Measurements from ENCODE around the gene UNKL.

Gene UNKL

DNA sequence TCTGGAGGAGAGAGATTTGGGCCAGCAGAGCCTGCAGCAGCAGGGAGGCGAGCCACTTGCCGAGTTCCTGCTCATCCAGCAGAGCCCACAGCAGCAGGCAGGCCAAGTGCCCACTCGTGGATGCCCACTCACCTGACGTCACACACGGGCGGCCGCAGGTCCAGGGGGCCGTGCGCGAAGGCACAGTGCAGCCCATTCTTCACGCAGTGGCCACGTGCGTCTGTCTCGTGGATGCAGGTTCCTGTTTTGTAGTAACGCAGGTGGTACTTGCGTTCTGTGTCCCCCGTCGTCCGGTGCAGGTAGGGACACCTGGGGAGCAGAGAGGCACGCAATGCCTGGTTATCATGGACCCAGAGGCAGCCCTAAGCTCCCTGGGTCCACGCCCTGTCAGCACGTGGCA lies 11.5 kb downstream of the UNKL start:
- FAIRE-seq, result no peak

GRCh38 chr16:1401758-1402154 lies 12.7 kb downstream of the UNKL start:
- FAIRE-seq, result no peak
- DNase-seq (ENCODE audit: low spot score), result no peak

More for the DNA sequence above, 11.5 kb downstream of the UNKL start:
- DNase-seq (ENCODE audit: low spot score), result no peak

DNA sequence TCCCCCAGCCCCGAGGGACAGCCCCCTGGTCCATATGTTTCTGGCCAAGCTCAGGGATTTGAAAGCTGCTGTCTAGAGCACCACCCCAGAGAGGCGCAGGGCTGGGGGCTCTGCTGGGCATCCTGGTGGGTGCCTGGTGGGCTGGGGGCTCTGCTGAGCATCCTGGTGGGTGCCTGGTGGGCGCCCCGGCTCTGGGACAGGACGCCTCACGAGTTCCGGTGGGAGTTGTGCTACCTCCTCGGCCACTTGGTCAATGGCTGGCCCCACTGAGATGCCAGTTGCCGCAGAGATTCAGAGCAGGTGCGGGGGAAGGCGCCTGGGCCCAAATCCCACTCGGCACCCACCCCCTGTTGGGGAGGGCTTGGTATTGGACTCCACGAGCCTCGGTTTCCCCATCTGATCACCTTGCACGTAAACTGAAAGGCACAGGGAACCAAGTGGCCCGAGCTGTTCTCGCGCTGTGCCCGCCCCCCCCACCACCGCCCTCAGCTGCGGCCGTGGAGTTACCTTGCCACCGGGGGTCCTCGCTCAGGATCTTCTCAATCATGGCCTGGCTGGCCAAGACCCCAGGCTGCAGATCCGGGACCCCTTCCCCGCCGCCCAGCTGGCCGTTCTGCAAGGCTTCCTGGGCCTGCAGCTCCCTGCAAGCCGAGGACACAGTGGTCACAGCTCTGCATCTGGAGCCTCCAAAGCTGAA lies 13.3 kb downstream of the UNKL start:
- FAIRE-seq, result no peak
- DNase-seq (ENCODE audit: low spot score), result no peak

DNA sequence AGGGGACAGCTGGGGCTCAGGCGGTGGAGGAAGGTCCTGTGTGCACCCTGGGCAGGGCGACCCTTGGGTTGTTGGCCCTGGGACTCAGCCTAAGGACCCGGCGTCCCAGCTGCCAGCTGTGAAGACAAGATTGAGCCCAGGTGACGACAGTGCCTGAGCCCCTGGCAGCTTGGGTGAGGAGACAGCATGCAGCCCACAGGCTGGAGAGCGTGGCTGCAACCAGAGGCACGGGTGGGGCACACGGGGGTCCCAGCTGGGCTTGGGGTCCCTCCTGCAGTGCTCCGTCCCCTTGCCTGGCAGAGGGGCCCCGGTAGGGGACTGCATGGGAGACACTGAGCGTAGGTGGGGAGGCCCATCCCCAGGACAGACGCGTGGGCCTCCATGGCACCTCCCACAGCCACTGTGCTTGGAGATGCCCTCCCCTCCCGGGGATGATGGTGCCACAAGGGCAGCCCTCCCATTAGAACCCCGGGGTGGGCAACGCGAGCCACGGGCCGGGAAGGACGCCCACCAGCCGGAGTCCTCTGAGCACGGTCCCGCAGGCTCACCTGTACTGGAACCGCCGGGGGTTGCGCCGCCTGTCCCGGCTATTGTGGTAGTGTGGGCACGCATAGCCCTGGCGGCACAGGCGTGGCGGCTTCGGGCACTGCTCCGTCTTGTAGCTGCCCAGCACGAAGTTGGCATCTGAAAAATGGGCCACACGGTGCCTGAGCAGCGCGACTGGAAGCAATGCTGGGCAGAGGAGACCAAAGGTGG lies 15.5 kb downstream of the UNKL start:
- no peak for FAIRE-seq
- no peak for DNase-seq (ENCODE audit: low spot score)

DNA sequence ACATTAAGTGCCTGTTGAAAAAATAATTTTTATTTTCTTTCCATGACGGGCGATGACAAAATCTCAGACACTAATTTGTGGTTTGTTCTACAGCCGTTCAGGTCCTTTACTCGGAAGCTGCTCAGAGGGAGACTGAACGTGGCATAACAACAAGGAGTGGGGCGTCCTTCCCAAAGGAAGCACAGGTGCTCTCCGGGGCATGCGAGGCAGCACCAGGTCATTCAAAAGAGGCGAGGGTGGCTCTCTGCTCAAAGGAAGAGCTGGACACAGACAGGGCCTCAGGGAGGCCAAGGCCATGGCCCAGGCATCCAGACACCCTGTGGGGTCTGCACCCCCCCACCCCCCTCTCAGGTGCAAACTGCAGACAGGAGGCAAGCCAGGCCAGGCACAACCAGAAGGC lies 16.2 kb downstream of the UNKL start:
- DNase-seq (ENCODE audit: low spot score), result no peak
- FAIRE-seq, result no peak

DNA sequence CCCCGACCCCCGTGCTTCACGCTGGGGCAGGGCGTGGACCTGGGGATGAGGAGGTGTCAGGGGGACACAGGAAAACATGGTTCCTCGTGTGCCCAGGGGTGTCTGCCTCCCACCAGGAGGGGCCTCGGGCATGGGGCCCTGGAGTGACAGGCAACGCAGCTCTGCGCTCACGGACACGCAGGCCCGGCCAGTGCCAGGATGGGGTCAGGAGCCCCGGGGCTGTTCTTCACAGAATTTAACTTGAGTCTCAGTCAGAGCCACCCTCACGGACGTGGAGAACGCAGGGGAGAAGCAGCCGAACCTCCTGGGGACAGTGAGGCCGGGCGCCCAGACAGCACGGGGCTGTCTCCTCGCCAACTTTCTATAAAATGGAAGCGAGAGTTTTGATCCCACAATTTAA lies 16.7 kb downstream of the UNKL start:
- no peak for DNase-seq (ENCODE audit: low spot score)
- no peak for FAIRE-seq

DNA sequence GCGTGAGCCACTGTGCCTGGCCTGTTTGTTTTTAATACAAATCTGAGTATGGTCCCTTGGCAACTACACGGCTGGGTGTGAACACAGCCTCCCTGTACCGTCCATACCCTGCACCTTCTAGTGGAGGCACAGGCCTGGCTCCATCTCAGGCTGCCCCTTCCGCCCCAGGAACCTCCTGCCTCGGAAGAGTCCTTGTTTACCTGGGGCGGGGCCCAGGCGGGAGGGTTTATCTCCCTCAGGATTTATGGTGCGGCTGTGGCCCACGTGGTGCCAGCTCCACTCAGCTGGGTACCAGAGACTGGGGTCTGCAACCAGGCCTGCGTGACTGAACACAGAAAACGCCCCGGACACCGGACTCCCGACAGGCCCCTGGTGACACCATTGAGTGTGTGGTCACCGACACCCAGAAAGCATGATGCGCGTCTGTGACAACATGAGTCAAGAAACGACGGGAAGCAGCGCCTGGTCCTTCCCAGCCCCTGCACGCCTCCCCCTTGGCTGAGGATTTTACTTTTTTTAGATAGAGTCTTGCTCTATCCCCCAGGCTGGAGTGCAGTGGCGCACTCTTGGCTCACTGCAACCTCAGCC lies 19.0 kb downstream of the UNKL start:
- FAIRE-seq (no peak), DNase-seq (ENCODE audit: low spot score) (no peak)

DNA sequence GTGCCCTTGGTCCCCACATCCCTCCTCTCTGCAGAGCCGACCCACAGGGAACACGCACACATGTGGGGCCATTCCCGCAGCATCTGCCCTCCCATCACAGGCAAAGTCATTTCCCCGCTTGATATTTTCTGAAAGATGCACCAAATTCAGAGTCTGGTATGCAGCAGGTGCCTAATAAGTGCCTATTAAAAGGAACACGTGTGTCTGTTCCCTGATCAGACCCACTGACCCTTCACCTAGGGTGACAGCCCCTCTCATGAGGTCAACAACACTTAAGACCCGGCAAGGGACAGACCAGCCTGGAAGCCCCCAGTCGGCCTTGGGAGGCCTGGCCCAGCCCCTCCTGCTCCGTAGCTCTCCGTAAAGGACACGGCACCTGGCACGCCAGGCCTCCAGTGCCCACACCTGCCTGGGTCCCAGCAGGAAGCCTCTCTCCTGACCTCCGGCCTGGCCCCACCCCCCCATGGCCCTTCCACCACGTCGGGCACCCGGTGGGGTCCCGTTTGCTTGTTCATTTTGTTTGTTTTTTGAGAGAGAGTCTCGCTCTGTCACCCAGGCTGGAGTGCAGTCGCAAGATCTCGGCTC lies 20.0 kb downstream of the UNKL start:
- DNase-seq (ENCODE audit: low spot score) (no peak), FAIRE-seq (no peak)

GRCh38 chr16:1393613-1394176 lies 20.8 kb downstream of the UNKL start:
- FAIRE-seq (no peak), DNase-seq (ENCODE audit: low spot score) (no peak)

DNA sequence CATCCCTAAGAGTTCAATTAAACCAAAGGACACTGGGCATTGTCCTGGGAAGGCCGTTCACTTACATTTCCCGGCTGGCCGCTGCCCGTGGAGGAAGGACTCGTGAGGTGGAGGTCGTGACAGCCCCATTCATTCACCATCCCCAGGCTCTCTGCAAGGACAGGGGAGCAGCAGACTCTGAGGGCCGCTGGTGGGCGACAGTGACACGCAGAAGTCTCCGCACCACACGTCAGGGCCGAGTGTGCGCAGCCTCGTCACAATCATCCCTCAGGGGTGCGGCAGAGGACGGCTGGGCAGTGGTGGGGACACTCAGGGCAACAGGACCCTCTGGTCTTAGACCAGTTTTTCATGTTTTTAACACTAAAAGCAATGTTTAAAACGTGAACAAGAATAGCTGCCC lies 21.7 kb downstream of the UNKL start:
- DNase-seq (ENCODE audit: low spot score), result no peak
- no peak for FAIRE-seq

GRCh38 chr16:1390239-1390779 lies 24.2 kb downstream of the UNKL start:
- DNase-seq (ENCODE audit: low spot score), result no peak
- FAIRE-seq, result no peak

DNA sequence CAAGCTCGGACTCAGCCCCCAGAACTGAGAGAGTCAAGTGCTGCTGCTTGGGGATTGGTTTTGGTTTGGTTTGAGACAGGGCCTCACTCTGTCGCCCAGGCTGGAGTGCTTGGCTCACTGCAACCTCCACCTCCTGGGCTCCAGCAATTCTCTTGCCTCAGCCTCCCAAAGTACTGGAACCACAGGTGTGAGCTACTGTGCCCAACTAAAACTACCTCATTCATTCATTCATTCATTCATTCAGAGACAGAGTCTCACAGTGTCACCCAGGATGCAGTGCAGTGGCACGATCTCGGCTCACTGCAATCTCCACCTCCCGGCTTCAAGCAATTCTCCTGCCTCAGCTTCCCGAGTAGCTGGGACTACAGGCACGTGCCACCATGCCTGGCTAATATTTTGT lies 24.7 kb downstream of the UNKL start:
- no peak for DNase-seq (ENCODE audit: low spot score)
- no peak for FAIRE-seq

- DNase-seq (ENCODE audit: low spot score) (no peak), FAIRE-seq (no peak)
Measured at GRCh38 chr16:1387331-1387730, 27.2 kb downstream of the UNKL start.

DNA sequence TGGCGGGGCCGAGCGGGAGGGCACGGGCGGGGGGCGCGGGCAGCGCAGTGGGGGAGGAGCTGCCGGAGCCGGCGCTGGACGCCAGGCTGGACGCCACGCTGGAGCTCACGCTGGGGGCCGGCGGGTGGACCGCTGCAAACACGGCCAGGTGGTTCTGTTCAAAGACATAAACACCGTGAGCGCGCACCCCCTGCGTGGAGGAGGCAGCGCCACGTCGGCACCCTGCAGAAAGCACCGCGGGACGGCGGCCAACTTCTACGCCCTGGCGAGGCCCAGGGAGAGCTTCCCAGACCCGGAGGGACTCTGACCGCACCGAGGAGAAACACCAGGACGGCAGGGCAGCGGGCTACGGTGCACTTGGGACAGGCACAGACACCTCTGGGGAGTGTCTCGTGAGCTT lies 29.3 kb downstream of the UNKL start:
- FAIRE-seq (no peak), DNase-seq (ENCODE audit: low spot score) (no peak)

DNA sequence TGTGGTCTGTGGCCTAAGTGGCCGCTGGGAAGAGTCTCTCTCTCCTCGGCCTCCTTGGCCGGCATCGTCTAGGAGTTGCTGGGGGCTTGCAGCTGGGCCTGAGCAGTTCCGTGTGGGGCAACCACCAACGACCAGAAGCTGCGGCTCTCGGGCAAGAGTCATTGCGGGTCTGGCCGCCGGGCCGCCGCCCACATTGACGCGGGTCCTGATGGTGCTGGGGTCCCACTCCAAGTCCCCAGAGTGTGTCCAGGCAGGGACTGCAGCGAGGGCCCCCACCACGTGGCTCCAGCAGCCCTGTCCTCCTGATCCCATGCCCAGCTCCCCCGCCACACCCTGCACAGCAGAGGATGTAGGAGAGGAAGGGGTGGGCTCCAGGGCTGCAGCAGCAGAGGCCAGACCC lies 30.9 kb downstream of the UNKL start:
- FAIRE-seq (no peak), DNase-seq (ENCODE audit: low spot score) (no peak)

GRCh38 chr16:1381612-1382406 lies 32.7 kb downstream of the UNKL start:
- FAIRE-seq, result no peak

GRCh38 chr16:1380195-1380594 lies 34.3 kb downstream of the UNKL start:
- FAIRE-seq (no peak), DNase-seq (ENCODE audit: low spot score) (no peak)

More at GRCh38 chr16:1381612-1382406, 32.7 kb downstream of the UNKL start:
- no peak for DNase-seq (ENCODE audit: low spot score)

GRCh38 chr16:1379304-1380076 lies 35.0 kb downstream of the UNKL start:
- peak; percentile 84 for FAIRE-seq
- peak; percentile 88 for DNase-seq (ENCODE audit: low spot score)

GRCh38 chr16:1378804-1379303 lies 35.6 kb downstream of the UNKL start:
- FAIRE-seq (peak; percentile 59), DNase-seq (ENCODE audit: low spot score) (peak; percentile 84)
